SK-N-SH (cell line): Measurements from ENCODE around the gene SMIM41. TPM values are rescaled to one million over a fixed set of nuclear protein-coding genes. Genes with fewer than 3 reads are reported as not detected.

Experiments
- CTCF ChIA-PET: fragments of 300-600, 350-600 bp; formaldehyde crosslinking; extraction: SDS; loops from one replicate; lab custom pipeline; 2021; lab: Yijun Ruan, JAX
- POLR2A ChIA-PET: fragments of 350-600 bp; sonication (Branson Sonifier 250); formaldehyde crosslinking; extraction: SDS; loops from one replicate; lab custom pipeline; 2020; ENCODE audit warnings: antibody characterized with exemption, inconsistent platforms; lab: Yijun Ruan, JAX
- DNase-seq: peaks from one replicate; pipeline ENCODE4 v3.0.0; 2012
- H2AFZ ChIP-seq: fragments of 200-600 bp; sonication (generic); 2 replicates; pipeline ENCODE4 v1.8.1; 2016; ENCODE audit warnings: antibody characterized with exemption, mild to moderate bottlenecking, low read depth
- H3F3A ChIP-seq: fragments of 200-600 bp; sonication (generic); replicated peaks from 2 replicates; pipeline ENCODE3; 2016; ENCODE audit warnings: antibody characterized with exemption, mild to moderate bottlenecking; ENCODE audit not compliant: insufficient read depth
- H3K27ac ChIP-seq, 2 experiments: fragments of 200-500 bp in 1 of 2; fragments of 200-600 bp in 1 of 2; sonication (Bioruptor generic) in 1 of 2; sonication (generic), shearing (Covaris generic) in 1 of 2; 2 replicates each; pipeline versions ENCODE4 v1.5.1 to v1.6.1; 2014 to 2016; ENCODE audit warnings: low read depth in 2 of 2, inconsistent platforms in 1 of 2, low read length in 1 of 2, mild to moderate bottlenecking in 1 of 2, mixed read lengths in 1 of 2
- H3K27me3 ChIP-seq: fragments of 200-600 bp; sonication (generic), shearing (Covaris generic); 2 replicates; pipeline ENCODE4 v1.6.1; 2016; ENCODE audit warnings: mixed run types; ENCODE audit not compliant: insufficient read depth
- H3K36me3 ChIP-seq, 2 experiments: fragments of 200-500 bp in 1 of 2; fragments of 200-600 bp in 1 of 2; sonication (Bioruptor generic) in 1 of 2; sonication (generic) in 1 of 2; replicated peaks in 1 of 2; 2 replicates each; pipeline versions ENCODE3 to v1.5.1; 2014 to 2016; ENCODE audit warnings: low read length in 1 of 2, mild to moderate bottlenecking in 1 of 2; ENCODE audit not compliant: insufficient read depth in 2 of 2, control insufficient read depth in 1 of 2
- H3K4me1 ChIP-seq, 2 experiments: fragments of 200-500 bp in 1 of 2; fragments of 200-600 bp in 1 of 2; sonication (Bioruptor generic) in 1 of 2; sonication (generic), shearing (Covaris generic) in 1 of 2; 2 replicates each; pipeline versions ENCODE4 v1.5.1 to v1.6.1; 2014 to 2016; ENCODE audit warnings: low read depth in 1 of 2, low read length in 1 of 2, mixed run types in 1 of 2; ENCODE audit not compliant: insufficient read depth in 2 of 2, control insufficient read depth in 1 of 2
- H3K4me2 ChIP-seq: fragments of 200-600 bp; sonication (generic), shearing (Covaris generic); 2 replicates; pipeline ENCODE4 v1.6.1; 2017; ENCODE audit warnings: mixed run types
- H3K4me3 ChIP-seq, 2 experiments: fragments of 200-500 bp in 1 of 2; fragments of 200-600 bp in 1 of 2; sonication (Bioruptor generic) in 1 of 2; sonication (generic), shearing (Covaris generic) in 1 of 2; 2 replicates each; pipeline versions ENCODE4 v1.5.1 to v1.8.1; 2014 to 2016; ENCODE audit warnings: low read depth in 2 of 2, inconsistent platforms in 1 of 2, low read length in 1 of 2, mild to moderate bottlenecking in 1 of 2, mixed read lengths in 1 of 2, moderate library complexity in 1 of 2
- H3K79me2 ChIP-seq: fragments of 200-600 bp; sonication (generic); 2 replicates; pipeline ENCODE4 v1.8.1; 2017; ENCODE audit warnings: mild to moderate bottlenecking; ENCODE audit not compliant: insufficient read depth
- H3K9ac ChIP-seq: fragments of 200-600 bp; sonication (generic); 2 replicates; pipeline ENCODE4 v1.6.1; 2017; ENCODE audit warnings: mixed run types
- H3K9me2 ChIP-seq: fragments of 200-600 bp; sonication (generic); 2 replicates; pipeline ENCODE4 v1.6.1; 2017; ENCODE audit warnings: mixed run types
- H3K9me3 ChIP-seq: fragments of 200-600 bp; sonication (generic); 2 replicates; pipeline ENCODE4 v1.6.1; 2017; ENCODE audit warnings: mixed run types, mild to moderate bottlenecking, moderate library complexity
- H4K20me1 ChIP-seq: fragments of 200-600 bp; sonication (generic); 2 replicates; pipeline ENCODE4 v1.6.1; 2017; ENCODE audit warnings: mild to moderate bottlenecking, mixed run types; ENCODE audit not compliant: insufficient read depth
- TCF12 ChIP-seq: IDR thresholded peaks from 2 replicates; pipeline ENCODE4 v1.4.0; 2012
- TEAD4 ChIP-seq: IDR thresholded peaks from 2 replicates; pipeline ENCODE4 v1.4.0; 2012; ENCODE audit warnings: mild to moderate bottlenecking, borderline replicate concordance; ENCODE audit not compliant: insufficient read depth
- WGBS: methylation state at CpG from one replicate; pipeline ENCODE4 v1.1.6; 2017; ENCODE audit warnings: low lambda C conversion rate; 5-methylcytosine and 5-hydroxymethylcytosine counted together
- polyA plus RNA-seq, 3 experiments: library from polyadenylated mRNA; depleted of rRNA; stranded (reverse); fragments of >200 nt; gene quantifications; 2 replicates each; pipeline ENCODE4 v1.2.3, GENCODE V29; 2012
- TF ChIP-seq, protein P1 (sequence below): IDR thresholded peaks from 2 replicates; pipeline ENCODE4 v1.4.0; 2012; ENCODE audit warnings: low read depth, borderline replicate concordance
- TF ChIP-seq, protein P2 (sequence below): IDR thresholded peaks from 2 replicates; pipeline ENCODE4 v1.4.0; 2012; ENCODE audit warnings: low read depth, borderline replicate concordance

SMIM41 gene
- polyA plus RNA-seq, 1 of the 3 experiments (the other 2 are of a cell fraction), result not detected

DNA sequence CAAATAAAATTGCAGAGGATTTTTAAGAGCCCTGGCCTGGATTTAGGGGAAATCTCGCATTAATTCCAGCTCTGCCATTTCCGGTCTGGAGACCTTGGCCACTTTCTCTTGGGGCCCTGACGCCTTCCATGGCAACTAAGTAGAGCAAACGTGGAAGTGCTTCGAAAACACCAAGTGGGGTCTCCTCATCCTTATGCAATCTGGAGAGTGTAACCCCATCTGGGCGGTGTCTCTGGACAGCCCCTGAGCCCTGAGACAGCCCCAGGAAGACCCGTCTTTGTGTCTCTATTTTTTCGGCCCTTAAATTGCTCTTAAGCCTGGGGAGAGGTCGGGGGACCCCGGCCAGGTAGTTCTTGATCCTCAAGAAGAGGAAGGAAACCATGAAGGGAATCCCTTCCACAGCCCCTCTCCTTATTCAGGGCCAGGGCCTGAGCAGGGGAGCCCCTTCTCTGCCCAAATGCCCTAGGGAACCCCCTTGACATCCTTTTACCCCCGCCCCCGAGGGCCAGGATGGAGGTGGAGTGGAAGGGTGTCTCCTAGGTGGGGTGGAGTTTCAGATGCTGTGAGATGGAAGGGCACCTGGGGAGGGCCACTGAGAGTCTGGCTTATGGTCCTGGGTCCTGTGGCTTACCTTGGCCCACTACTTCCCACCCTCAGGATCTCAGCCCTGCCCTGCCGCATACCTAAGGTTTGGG, 45.9 kb upstream of the SMIM41 start (continued):
- TF ChIP-seq TEAD4, result no peak
- TF ChIP-seq, protein P1, sequence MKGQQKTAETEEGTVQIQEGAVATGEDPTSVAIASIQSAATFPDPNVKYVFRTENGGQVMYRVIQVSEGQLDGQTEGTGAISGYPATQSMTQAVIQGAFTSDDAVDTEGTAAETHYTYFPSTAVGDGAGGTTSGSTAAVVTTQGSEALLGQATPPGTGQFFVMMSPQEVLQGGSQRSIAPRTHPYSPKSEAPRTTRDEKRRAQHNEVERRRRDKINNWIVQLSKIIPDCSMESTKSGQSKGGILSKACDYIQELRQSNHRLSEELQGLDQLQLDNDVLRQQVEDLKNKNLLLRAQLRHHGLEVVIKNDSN, result no peak
- TF ChIP-seq, all 33 proteins: peak for 0

DNA sequence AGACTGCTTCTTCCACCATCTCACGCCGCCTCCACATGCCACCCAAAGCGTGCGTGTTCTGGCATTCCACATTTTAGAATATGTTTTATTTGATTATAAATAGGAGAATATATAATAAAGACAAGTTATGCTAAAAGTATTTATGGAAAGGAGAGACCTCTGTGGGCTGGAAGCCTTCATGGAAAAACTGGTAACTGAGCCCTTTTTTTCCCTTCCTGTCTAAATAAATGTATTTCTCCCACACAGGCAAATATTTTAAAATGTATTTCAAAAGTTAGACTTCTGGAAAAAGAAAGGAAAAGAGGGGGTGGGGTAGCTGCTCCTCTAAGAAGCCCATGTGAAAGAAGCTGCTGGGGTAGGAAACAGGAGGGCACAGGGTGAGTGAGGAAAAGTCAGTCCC, 44.3 kb upstream of the SMIM41 start:
- Histone ChIP-seq H3K27me3 (no peaks in the 10 kb centered on the region), H2AFZ (no peak overlapping the region), H4K20me1 (peaks cover 5% of the 10 kb centered on the region; the same call in 1 of the 2 replicates), H3K79me2 (peaks cover 28% of the 10 kb centered on the region), H3K9me2 (no peaks in the 10 kb centered on the region), H3K4me2 (no peak overlapping the region), H3K9ac (no peak overlapping the region), H3K9me3 (no peaks in the 10 kb centered on the region), H3K4me1 (peaks cover 7 to 20% of the 10 kb centered on the region in 2 experiments; a peak in 3 of 4 replicates), H3K27ac (no peak overlapping the region; a peak in 1 of 4 replicates), H3F3A (peaks cover 13% of the 10 kb centered on the region), H3K4me3 (no peak overlapping the region), H3K36me3 (no peaks in the 10 kb centered on the region)
- TF ChIP-seq, protein P1, result no peak
- WGBS, result 89% methylated on average over 4 of the region's 4 CpGs
- CTCF ChIA-PET, result interaction anchor here (1.6 to 30.2 kb wide), 4 partner anchors 12 to 42 kb away, joined by 4 to 949 read pairs (median 239); partner anchors contain the start of genes ATG101, NR4A1 and SMIM41
- POLR2A ChIA-PET, result no interaction called here
- DNase-seq, result no peak

DNA sequence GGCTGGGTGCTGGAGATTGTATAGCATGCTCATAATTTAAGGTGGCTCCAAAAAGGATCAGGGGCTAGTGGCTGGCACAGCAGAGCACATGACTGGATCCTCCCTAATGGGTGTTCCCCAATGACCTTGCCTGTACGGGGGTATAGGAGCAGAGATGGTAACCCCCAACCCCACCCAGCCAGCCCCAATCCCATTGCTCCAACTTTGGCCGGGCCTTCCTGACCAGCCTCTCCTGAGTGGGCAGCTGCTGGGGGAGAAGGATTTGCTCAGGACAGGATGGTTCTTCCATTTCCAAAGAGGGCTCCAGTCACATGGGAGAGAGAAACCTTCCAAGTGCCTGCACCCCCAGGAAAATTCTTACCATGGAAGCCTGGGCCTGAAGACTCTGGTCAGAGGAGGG, 43.6 kb upstream of the SMIM41 start:
- Histone ChIP-seq H2AFZ (no peak overlapping the region), H3K9me2 (no peaks in the 10 kb centered on the region), H3K36me3 (no peaks in the 10 kb centered on the region), H3K4me3 (no peak overlapping the region), H3K4me1 (peaks cover 7 to 26% of the 10 kb centered on the region in 2 experiments; a peak in 3 of 4 replicates), H3K79me2 (peaks cover 35% of the 10 kb centered on the region), H3K4me2 (no peak overlapping the region), H3K27ac (peak overlapping the region in 1 of 2 experiments; percentile 47; a peak in 1 of 4 replicates), H4K20me1 (peaks cover 5% of the 10 kb centered on the region; the same call in 1 of the 2 replicates), H3K9me3 (no peaks in the 10 kb centered on the region), H3K27me3 (no peaks in the 10 kb centered on the region), H3K9ac (no peak overlapping the region), H3F3A (peaks cover 13% of the 10 kb centered on the region)
- ChIA-PET POLR2A (no interaction called here), CTCF (interaction anchor here (1.1 to 30.2 kb wide), 4 partner anchors 12 to 43 kb away, joined by 4 to 949 read pairs (median 102); partner anchors contain the start of genes ATG101 and SMIM41)
- no peak for DNase-seq
- WGBS, result no CpG with 5 or more reads among the region's 2 CpGs
- TF ChIP-seq TCF12, result no peak
- TF ChIP-seq, protein P2, sequence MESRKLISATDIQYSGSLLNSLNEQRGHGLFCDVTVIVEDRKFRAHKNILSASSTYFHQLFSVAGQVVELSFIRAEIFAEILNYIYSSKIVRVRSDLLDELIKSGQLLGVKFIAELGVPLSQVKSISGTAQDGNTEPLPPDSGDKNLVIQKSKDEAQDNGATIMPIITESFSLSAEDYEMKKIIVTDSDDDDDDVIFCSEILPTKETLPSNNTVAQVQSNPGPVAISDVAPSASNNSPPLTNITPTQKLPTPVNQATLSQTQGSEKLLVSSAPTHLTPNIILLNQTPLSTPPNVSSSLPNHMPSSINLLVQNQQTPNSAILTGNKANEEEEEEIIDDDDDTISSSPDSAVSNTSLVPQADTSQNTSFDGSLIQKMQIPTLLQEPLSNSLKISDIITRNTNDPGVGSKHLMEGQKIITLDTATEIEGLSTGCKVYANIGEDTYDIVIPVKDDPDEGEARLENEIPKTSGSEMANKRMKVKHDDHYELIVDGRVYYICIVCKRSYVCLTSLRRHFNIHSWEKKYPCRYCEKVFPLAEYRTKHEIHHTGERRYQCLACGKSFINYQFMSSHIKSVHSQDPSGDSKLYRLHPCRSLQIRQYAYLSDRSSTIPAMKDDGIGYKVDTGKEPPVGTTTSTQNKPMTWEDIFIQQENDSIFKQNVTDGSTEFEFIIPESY, result no peak
